HEK293 (cell line): ENCODE measurements around the gene PLA2G4E.

Experiments used
- BCL11A ChIP-seq: fragments of 450-650 bp; formaldehyde crosslinking; IDR thresholded peaks from 2 replicates; pipeline ENCODE4 v1.5.1; 2016; ENCODE audit warnings: low read depth, missing biosample characterization, missing genetic modification characterization
- SALL2 ChIP-seq: fragments of 450-650 bp; formaldehyde crosslinking; IDR thresholded peaks from 2 replicates; pipeline ENCODE4 v1.5.0; 2017; ENCODE audit warnings: missing biosample characterization, mild to moderate bottlenecking, missing genetic modification characterization, borderline replicate concordance
- ZNF747 ChIP-seq: fragments of 450-650 bp; formaldehyde crosslinking; IDR thresholded peaks from 2 replicates; pipeline ENCODE4 v1.5.1; 2016; ENCODE audit warnings: missing biosample characterization, missing genetic modification characterization
- TF ChIP-seq, protein P1 (sequence below): fragments of 450-650 bp; formaldehyde crosslinking; IDR thresholded peaks from 2 replicates; pipeline ENCODE4 v1.5.1; 2016; ENCODE audit warnings: missing biosample characterization, missing genetic modification characterization

DNA sequence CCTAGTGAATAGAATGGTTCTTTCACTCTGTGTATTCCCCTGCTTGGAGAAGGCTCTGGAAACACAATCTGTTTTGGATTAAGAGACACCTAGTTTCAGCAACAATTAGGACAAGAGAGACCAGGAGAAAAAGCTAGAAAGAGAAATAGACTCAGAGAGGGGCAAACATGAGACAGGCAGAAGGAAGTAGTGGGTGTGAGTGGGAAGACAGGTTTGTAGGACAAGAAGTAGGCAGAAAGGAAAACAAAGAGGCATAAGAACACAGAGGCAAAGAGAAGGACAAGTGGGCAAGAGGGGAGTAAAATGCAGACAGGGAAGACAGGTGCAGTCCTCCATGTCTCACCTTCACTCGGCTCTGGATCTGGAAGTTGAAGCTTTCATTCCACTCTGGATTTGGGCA is 13.5 kb downstream of the PLA2G4E start:
- TF ChIP-seq SALL2 (no peak), BCL11A (tag by site-specific recombination) (no peak), ZNF747 (tag by site-specific recombination) (no peak)
- TF ChIP-seq, protein P1, sequence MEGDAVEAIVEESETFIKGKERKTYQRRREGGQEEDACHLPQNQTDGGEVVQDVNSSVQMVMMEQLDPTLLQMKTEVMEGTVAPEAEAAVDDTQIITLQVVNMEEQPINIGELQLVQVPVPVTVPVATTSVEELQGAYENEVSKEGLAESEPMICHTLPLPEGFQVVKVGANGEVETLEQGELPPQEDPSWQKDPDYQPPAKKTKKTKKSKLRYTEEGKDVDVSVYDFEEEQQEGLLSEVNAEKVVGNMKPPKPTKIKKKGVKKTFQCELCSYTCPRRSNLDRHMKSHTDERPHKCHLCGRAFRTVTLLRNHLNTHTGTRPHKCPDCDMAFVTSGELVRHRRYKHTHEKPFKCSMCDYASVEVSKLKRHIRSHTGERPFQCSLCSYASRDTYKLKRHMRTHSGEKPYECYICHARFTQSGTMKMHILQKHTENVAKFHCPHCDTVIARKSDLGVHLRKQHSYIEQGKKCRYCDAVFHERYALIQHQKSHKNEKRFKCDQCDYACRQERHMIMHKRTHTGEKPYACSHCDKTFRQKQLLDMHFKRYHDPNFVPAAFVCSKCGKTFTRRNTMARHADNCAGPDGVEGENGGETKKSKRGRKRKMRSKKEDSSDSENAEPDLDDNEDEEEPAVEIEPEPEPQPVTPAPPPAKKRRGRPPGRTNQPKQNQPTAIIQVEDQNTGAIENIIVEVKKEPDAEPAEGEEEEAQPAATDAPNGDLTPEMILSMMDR: no peak
